Measurements from ENCODE around the gene PATE3.

Gene PATE3

GRCh38 chr11:125787827-125788226 lies at the start of gene PATE3:
TSS of gene PATE3 (plus strand) at chr11:125788127. CDS start at chr11:125788152, 25 bp downstream.
- DNase-seq (ENCODE audit: low read depth in 1 of 2, low spot score in 1 of 2): no peak

DNA sequence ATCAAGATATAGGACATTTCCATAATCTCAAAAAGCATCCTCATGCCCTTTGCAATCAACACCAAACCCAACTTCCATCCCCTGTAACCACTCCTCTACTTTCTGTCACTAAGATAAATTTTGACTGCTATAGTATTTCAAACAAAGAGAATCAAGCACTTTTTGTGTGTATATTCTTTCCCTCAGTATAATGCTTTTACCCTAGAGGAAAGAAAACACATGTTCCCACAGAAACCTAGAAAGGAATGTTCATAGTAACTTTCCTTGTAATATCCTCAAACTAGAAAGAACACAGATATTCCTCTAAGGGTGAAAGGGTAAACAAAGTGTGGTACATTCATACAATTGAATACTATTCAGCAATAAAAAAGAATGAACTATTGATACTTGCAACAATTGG lies 47.3 kb upstream of the PATE3 start:
- no peak for DNase-seq (ENCODE audit: low read depth in 1 of 2, low spot score in 1 of 2)

DNA sequence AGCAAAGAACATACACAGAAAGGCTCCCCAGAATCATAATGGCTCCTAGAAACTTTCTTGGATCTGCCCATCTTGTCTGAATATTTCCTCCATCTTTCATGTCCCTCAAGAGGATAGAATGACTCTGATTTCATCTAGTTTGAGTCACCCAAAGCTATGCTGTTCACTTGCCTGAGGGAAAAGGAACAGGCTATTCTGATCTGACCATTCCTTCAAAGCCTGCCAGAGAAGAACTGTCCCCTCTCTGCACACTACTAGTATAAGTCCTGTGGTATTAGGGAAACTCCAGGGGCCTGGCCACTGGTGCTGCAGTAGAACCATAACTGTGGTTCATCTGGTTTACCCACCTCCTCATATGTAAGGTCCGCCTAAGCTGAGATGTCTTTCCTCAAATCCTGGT lies 44.2 kb upstream of the PATE3 start:
- DNase-seq (ENCODE audit: low read depth in 1 of 2, low spot score in 1 of 2): no peak

DNA sequence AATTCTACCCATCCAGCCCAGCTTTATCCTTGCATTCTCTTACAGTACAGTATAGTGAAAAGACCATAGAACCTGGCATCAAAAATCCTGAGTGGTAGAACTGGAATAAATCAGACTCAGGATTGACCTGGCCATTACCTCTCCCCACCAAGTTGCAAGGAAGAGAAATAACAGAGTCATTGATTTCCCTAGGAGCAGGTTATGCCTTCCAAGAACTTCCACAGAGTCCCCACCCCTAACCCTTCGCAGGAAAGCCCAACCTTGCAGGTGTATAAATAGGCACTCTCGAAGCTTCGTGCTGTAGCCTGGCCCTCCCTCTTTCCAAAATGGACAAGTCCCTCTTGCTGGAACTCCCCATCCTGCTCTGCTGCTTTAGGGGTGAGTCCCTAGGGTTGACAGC lies 41.9 kb upstream of the PATE3 start, which contains the start of gene PATE1:
Gene PATE1, plus strand, starts transcription at position 301 of the 400 bp plus-strand sequence. Its CDS starts 26 bp downstream, at position 327.
- no peak for DNase-seq (ENCODE audit: low read depth in 1 of 2, low spot score in 1 of 2)

GRCh38 chr11:125750629-125751028 lies 37.3 kb upstream of the PATE3 start:
- DNase-seq (ENCODE audit: low read depth in 1 of 2, low spot score in 1 of 2): no peak

DNA sequence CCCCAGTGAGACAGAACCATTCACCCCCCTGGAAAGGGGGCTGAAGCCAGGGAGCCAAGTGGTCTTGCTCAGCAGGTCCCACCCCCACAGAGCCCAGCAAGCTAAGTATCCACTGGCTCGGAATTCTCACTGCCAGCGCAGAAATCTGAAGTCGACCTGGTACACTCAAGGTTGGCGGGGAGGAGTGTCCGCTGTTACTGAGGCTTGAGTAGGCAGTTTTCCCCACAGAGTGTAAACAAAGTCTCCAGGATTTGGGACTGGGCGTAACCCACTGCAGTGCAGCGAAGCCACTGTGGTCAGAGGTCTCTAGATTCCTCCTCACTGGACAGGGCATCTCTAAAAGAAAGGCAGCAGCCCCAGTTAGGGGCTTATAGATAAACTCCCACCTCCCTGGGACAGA lies 31.9 kb upstream of the PATE3 start:
- DNase-seq (ENCODE audit: low read depth in 1 of 2, low spot score in 1 of 2): no peak

- no peak for DNase-seq (ENCODE audit: low read depth in 1 of 2, low spot score in 1 of 2)
Measured at GRCh38 chr11:125762445-125762844, 25.5 kb upstream of the PATE3 start.

DNA sequence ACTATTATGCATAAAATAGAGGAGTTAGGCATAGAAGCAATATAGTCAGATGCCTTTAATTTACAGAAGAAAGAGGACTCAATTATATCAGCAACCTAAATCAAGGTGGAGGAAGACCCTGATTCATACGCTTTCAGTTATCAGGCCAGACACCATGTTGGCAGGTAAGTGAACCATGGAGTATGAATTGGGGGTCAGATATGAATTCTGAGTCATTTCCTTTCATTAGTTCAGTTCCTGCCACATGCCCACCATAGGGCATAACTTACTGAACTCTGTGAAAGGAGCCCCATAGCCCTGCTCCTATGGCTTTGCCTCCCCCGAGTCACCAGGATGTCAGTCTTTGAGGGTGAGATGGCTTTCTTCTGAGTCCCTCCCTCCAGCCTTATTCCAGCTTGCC lies 24.4 kb upstream of the PATE3 start:
- DNase-seq (ENCODE audit: low read depth in 1 of 2, low spot score in 1 of 2): no peak

- DNase-seq (ENCODE audit: low read depth in 1 of 2, low spot score in 1 of 2): no peak
Measured at GRCh38 chr11:125766251-125766650, 21.7 kb upstream of the PATE3 start.

GRCh38 chr11:125768336-125769046 lies 19.4 kb upstream of the PATE3 start:
- no peak for DNase-seq (ENCODE audit: low read depth in 1 of 2, low spot score in 1 of 2)

GRCh38 chr11:125770583-125770982 lies 17.3 kb upstream of the PATE3 start:
- DNase-seq (ENCODE audit: low read depth in 1 of 2, low spot score in 1 of 2): no peak

DNA sequence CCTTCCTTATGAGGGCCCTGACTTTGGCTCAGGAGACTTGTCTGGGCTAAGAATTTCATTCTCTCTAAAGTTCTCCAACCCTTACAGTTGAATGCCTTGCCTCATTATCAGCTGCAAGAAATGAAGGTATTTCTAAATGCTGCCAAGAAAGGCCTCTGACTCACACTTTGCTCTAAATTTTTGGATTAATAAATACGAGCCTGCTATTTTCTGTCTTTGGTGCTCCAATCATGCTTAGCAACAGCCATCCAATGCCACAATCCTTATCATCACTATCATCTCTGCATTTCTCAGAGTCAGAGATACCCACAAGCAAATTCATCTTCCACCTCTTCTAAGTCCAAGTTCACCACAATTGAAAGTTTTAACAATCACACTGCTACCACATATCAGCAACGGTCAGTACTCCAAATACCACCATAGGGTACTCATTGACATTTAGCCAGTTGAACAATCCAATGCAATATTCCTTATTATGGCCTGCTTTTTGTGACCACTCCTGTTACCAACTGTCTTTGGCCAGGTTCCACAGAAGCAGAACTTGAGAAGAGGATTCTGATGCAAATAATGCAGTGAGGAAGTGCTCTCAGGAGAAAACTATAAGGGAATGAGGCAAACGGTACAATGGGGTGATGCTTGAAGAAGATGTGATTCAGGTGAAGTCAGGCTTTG lies 15.0 kb upstream of the PATE3 start:
- DNase-seq (ENCODE audit: low read depth in 1 of 2, low spot score in 1 of 2): no peak

DNA sequence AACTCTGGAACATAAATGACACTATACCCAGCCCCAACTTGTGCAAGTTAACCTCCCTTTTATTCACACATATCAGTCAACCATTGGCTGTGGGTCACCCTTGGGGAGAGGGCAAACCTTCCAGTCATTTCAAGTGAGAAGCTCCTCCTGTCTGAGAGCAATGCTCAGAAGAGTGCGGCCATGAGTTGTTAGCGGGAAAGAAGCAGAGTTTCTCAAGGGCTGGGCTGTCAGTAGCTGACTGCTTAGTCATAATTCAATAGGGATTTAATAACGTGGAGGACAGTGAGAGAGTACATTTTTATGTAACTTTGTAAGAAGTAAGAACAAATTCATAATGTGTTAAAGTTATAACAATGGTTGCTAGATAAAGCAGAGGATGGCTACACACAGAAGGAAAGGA lies 14.4 kb upstream of the PATE3 start:
- DNase-seq (ENCODE audit: low read depth in 1 of 2, low spot score in 1 of 2): no peak

DNA sequence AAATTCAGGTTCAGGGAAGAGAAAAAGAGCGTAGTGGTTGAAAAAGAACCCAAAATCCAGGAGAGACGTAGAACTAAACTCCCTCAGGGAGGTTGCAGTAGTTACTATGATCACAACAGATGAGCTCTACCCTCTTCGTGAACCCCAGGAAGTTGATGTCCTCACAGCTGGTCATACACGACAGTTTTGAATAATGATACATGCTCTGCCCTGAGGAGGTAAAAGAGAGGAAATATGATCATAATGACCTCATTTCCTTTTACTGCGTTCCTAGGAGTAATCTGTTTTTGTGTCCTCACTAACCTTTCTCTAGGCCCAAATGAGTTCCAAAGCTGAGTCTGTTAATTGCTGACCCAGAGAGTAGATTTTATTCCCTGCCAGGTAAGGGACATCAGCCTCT lies 10.6 kb upstream of the PATE3 start:
- DNase-seq (ENCODE audit: low read depth in 1 of 2, low spot score in 1 of 2): no peak

DNA sequence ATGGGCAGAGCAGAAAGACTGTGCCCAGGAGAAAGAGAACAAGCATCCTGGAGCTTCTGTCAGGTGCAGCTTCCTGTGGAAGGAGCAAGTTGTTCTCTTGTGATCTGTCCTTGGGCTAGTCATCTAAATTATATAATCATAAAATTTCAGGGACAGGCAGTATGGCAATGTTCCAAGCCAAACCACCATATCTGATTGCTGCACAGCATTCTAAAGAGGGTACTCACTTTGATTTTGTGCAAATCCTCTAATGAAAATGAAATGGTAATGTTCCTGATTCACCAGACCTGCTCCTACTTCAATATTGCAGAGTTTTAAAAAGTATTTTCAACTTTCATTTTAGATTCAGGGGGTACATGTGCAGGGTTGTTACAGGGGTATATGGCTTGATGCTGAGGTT lies 9.2 kb upstream of the PATE3 start, which contains the start of gene PATE2:
Gene PATE2, minus strand, starts transcription at position 101 of the 400 bp plus-strand sequence. Its CDS starts 55 bp downstream, at position 46.
- no peak for DNase-seq (ENCODE audit: low read depth in 1 of 2, low spot score in 1 of 2)

DNA sequence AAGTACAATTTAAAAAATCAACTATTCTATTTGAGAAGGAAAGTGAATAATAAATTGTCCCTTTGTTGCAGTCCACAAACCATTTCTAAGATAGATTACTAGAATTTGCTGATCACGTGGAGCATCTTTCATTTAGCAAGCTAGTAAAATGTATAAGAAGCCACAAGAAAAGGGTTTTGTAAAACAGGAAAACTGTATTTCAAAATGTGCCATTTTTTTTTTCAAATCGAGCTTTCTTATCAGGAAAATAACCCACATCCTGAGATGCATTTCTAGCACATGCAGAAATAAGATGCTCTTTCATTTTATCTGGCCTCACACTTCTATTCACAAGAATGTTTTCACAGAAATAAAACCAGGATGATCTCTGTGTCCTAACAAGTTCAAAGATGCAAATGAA lies 3.2 kb upstream of the PATE3 start:
- DNase-seq (ENCODE audit: low read depth in 1 of 2, low spot score in 1 of 2): no peak

DNA sequence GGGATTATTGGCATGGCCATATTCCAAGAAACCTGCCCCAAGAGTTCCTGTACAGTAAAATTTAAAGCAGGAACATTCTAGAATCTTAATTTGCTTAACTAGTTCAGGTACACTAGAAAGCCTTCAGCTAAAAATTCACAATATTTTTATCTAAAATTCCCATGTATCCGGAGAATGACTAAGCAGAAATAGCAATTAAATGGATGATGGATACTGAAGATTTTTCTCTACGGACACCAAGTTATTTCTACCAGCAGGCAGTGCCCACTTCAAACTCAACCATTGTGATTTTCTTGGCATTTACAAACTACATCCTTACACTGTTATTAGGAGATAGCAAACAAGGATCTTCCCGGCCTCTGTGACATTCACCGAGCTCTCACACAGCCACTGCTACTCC lies 2.9 kb downstream of the PATE3 start:
- DNase-seq (ENCODE audit: low read depth in 1 of 2, low spot score in 1 of 2): no peak

DNA sequence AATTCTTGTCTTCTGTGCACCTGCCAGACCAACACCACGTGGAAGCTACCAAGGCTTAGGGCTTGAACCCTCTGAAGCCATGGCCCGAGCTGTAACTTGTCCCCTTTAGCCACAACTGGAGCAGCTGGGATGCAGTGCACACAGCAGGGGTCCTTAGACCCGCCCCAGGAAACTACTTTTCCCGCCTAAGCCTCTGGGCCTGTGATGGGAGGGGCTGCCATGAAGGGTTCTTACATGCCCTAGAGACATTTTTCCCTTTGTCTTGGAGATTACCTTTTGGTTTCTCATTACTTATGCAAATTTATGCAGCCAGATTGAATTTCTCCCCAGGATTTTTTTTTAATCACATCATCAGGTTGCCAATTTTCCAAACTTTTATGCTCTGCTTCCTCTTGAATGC lies 9.7 kb downstream of the PATE3 start:
- DNase-seq (ENCODE audit: low read depth in 1 of 2, low spot score in 1 of 2): no peak

GRCh38 chr11:125799808-125800207 lies 11.9 kb downstream of the PATE3 start:
- DNase-seq (ENCODE audit: low read depth in 1 of 2, low spot score in 1 of 2): no peak

GRCh38 chr11:125802387-125802786 lies 14.5 kb downstream of the PATE3 start:
- no peak for DNase-seq (ENCODE audit: low read depth in 1 of 2, low spot score in 1 of 2)

DNA sequence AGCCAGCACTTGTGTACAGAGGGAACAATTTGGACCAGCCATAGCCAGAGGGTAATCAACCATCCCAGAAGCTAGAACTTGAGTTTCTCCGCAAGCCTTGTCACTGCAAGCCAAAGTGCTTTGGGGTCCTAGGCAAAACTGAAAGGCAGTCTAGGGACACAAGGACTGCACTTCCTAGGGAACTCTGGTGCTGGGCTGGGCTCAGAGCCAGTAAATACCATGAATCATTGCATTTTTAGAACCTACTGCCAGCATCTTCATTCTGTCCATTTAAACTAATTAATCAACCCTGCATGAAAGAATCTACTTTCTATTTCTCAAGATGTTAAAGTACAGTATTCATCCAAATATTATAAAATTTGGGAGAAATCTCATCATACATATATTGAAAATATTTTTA lies 20.0 kb downstream of the PATE3 start:
- no peak for DNase-seq (ENCODE audit: low read depth in 1 of 2, low spot score in 1 of 2)

- no peak for DNase-seq (ENCODE audit: low read depth in 1 of 2, low spot score in 1 of 2)
Measured at GRCh38 chr11:125833016-125833415, 45.1 kb downstream of the PATE3 start, which contains the start of gene PATE4. TSS of gene PATE4 (plus strand) at chr11:125833316. CDS start at chr11:125833360, 44 bp downstream.

DNA sequence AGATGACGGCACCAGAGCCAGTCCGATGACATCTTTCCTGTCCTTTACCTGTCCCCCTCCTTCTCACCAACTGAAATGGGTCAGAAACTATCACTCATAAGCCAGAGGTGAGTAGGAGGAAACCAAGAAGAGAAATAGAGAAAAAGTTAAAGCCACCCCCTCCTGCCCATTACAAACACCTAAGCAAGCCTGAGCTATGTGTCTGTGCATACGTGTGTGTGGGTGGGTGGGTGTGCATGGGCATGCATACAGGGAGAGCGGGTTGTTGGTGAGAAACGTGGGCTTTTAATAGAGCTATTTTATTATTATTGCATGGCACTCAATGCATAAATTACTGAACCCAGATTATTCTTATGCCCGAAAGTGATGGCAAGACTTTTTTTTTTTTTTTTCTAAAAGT lies 47.8 kb downstream of the PATE3 start:
- no peak for DNase-seq (ENCODE audit: low read depth in 1 of 2, low spot score in 1 of 2)

Measured in stimulated activated CD4-positive, alpha-beta T cell treated with anti-CD3 and anti-CD28 coated beads, Interleukin-15, amount 100 ng/mL, for 1 hour (primary cell).